ENCODE results near the gene SIMC1.
"Not testable (repeated sequence)": the region's sequence is repeated elsewhere in the genome, so short reads cannot be mapped to it uniquely, and the experiment has no call there.

SIMC1 gene

DNA sequence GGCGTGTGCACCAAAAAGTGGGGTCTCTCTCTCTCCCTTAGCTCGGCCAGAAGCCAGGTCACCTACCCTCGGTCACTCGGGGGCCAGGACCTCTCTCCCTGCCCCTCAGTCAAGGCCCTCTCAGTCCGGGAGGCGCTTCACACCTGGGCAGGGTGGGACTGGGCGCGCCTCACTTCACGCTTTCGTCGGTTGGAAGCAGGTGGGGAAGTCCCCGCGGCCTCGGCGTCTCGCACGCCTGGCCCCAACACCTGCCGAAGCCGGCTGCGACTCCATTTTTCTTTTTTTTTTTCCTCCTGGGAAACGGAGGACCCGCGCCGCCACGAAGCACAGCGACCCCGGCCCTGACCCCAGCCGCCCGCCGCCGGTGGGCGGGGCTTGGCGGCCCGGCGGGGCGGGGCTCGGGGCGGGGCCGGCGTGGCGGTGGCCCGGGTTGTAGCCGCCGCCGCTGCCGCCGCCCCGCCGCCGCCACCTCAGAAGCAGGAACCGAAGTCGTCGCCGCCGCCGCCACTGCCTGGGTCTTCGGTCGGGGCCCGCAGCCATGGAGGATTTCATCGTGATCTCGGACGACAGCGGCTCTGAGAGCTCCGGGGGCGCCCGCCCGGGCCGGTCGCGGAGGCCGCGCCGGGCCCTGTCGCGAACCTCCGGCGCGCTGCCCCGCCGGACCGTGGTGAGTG lies at the start of gene SIMC1:
SIMC1 (plus strand) TSS at position 454 of the 674 bp plus-strand sequence; CDS start at position 539, 85 bp downstream.
- DNase-seq: not testable (repeated sequence)

DNA sequence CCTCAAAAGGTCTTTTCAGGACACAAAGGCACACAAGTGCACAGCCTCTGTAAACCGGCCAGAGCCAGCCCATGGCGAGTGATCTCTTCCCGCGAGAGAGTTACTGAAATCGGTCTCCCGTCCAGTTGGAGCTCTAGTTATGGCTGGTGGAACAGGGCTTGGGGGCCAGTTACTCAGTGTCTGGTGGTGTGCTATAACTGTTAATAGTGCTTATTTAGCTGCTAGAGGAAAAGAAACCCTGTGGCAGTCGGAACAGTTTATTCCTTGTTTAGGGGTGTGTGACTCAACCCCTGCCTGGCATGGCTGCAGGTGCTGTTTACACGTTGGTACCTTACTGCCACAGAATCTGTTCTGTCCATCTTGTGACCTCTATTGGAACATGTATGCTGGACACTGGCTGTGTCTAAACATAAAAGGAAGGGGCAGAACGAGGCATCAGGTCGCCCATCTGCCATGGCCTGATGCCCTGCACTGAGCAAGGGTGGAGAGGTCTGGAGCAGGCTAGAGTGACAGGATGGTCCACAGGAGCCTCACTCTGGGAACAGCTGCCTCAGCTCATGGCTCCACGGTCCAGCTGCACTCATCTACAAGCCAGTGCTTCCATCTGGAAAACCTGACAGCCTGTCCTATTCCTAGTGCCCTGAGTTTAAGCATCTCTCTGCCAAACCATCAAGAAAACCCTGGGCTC lies 49.6 kb upstream of the SIMC1 start:
- no peak for DNase-seq

DNA sequence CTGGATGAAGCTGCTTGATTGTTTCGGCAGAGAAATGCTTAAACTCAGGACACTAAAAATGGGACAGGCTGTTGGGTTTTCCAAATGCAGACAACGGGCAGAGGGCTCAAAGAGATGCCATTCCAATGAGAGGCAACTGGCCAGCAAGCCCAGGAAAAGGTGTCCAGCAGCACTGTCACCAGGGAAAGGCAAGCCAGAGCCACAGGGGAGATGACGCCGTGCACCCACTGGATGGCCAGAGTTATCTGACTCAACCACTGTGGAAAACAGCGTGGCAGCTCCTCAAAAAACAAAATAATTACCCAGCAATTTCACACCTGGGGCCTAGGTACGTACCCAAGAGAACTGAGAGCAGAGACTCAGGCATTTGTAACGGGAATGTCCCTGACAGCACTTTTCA lies 48.4 kb upstream of the SIMC1 start:
- DNase-seq: no peak

DNA sequence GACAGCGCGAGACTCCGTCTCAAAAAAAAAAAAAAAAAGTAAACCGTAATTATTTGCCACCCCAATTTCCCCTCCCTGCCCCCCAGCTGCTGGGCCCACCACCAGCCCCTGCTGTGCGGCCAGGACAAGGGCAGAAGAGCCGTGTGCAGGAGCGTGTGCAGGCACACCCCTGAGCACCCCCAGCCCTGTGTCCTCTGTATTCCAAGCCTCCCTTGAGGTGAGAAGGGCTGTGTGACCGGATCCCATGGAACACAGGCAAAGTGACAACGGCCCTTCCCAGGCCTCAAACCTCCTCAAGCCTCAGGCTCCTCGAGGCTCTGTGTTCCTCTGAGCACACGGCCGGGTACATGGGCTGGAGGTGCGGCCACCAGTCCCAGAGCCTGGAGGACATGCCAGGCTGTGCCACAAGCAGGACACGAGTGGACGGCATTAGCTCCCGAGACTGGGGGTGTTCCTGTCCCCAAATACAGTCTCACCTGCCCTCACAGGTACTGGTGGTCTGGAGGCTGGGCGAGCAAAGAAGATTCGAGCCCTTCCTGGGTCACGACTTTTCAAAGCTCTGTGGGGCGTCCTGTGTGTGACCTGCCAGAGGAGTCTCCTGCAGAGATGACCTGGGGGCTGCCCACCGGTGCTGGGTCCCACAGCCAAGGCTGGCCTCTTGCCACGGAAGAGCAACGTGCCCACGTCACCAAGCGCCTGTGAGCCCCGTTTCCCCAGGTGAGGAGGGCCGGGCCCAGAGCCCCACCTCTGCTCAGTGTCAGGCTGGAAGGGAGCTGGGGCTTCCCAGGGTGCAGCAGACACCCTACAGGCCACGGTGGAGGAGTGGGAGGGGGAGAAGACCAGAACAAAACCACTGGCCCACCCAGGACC lies 47.1 kb upstream of the SIMC1 start:
- no peak for DNase-seq

DNA sequence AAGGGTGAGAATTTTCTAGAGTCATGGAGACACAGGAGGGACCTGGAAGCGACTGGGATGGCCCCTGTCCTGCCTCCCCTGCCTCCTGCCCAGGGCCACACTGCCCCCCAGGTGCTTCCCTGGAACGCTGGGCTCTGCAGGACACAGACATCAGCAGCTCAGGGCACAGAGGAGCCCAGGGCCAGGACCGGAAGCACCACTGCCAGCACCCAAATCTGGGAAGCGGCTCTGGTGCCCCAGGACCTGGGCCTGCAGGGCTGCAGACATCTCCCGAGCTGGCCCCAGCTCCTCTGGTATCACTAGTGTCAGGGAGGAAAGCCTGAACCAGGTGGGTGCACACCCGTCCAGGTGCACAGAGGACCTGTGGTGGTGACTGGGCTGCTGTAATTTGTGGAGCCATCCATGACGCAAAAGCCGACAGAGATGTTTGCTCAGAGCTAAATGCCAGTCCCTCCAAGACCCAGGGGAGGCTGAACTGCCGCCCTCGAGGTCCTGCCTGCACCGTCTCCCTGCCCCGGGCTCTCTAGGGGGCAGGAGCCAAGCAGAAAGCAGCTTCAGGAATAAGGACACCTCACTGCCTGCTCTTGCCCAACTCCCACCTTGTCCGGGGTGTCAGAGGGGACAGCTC lies 46.0 kb upstream of the SIMC1 start:
- no peak for DNase-seq

DNA sequence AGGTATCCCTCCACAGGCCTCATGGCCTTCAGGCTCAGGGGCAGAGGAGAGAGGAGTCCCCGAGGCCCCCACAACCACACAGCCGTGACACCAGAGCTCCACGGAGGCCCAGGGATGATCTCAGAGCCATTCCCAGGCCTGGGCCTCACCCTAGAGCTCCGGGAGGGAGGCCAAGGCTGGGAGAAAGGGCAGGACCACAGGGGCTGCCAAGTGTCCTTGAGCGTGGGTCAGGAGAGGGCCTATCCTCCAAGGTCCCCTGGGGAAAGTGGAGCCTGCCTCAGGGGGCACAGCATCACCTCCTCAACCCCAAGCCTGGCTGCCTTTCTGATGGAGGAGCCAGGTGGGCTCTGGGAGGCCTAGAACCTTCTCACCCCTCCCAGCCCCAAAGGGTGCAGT lies 45.5 kb upstream of the SIMC1 start:
- not testable (repeated sequence) for DNase-seq

DNA sequence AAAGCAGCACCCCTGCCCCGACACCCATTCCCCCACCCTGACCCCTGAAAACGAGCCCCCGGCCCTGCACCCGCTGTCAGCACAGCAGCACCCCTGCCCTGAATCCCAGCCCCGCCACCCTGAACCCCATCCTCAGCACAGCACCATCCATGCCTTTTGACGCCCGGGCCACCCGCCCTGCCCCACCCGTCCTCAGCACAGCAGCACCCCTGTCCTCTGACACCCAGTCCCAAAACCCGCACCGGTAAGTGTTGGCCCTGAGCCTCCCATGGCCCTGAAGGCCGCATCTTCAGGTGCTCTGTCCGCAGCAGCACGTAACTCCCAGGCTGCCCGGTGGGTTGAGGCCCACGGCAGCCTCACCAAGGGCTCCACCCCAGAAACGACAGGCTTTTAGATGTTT lies 44.6 kb upstream of the SIMC1 start:
- not testable (repeated sequence) for DNase-seq

DNA sequence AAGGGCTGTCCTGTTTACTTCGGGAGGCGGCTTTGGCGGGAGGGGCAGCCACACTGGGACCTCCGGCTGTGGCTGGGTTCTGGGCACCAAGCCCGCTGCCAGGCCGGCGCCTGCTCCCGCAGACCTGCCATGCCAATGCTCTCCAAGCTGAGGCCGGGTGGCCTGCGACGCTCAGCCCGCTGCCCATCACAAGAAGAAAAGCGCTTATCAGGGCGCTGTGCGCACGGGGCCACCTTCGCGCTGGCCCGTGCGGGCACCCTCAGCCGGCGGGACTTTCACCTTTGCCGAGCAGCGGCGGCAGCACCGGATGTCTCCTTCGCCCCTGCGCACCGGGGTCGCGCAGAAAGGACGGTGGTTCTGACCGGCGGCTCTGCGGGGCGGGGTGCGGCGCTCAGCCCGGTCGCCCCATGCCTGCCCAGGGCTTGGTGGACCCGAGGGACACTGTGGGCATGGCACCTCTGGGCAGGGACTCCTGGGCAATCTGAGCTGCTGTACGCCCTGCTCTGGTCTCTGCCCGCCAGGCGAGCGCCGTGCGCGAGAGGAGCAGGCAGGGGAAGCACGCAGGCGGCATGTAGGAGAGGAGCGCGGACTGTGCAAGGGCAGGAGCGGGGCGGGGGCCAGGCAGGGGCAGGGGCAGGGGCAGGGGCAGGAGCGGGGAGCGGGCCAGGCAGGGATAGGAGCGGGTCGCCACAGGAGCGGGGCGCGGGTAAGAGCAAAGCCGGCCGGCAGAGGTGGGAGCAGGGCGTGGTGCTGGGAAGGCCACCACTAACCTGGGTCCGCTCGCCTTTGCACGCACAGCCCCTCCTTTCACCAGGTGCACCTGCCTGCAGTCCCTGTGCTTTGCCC lies 43.8 kb upstream of the SIMC1 start:
- not testable (repeated sequence) for DNase-seq

DNA sequence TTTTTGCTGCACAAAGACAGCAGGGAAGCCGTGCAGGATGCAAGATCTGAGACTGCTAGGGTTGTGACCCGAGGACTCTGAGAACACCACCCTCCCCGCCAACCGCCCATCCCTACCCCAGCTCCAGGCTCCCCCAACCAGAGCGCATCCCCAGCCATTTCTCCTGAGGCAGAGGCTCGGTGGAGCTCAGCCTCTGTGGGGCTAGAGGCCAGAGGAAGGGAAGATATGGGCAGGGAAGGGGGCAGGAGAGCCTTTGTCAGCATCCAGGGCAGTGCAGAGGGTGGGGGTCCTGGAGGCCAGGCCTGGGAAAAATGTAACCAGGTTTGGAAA lies 43.2 kb upstream of the SIMC1 start:
- DNase-seq: not testable (repeated sequence)

DNA sequence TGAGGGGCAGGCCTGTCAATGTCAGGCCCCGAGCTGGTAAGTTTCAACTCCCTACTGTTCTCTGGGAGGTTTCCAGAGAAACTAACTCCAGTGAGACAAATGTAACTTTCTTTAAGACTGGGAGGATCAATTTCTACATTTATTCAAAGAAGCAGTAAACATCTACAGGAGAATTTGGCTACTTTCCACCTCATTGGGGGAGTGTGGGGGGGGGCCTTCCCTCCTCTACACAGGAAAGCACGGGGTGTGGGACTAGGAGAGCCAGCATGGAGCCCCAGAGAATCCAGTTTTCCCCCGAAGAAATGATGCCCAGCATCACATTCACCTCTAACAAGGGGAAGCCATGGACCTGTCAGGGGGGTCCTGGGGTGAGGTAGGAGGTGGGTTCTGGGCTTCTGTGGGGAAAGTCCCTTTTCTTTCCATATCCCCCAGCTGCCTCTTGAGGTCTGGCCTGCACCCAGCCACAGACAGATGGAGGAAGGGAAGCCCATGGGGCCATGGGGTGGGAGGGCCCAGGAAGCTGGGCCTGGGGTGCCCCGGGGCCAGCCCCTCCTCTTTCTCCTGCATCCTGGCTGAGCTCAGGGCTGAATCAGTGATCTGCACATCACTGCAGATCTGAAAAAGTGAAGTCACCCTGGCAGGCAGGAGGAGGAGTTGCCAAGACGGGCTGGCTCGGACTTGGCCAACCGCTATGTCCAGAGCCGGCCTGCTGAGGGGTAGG lies 42.6 kb upstream of the SIMC1 start:
- DNase-seq: not testable (repeated sequence)

DNA sequence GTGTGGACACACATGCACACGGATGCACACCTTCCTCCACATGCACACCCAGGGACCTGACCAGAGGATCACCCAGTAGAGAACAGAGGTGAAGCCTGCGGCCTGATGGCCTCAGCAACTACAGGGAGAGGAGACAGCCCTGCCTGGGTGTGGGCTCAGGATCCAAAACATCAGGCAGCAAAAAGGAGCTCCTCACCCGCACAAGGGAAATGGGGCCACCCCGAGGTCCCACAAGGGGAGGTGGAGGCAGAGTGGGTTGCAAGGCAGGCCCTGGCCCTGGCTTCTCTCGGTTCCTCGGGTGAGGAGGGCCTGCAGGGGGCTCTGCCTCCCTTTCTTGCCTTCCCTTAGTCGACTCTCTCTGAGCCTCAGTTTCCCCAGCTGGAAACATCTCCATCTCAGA lies 41.4 kb upstream of the SIMC1 start:
- DNase-seq: not testable (repeated sequence)

DNA sequence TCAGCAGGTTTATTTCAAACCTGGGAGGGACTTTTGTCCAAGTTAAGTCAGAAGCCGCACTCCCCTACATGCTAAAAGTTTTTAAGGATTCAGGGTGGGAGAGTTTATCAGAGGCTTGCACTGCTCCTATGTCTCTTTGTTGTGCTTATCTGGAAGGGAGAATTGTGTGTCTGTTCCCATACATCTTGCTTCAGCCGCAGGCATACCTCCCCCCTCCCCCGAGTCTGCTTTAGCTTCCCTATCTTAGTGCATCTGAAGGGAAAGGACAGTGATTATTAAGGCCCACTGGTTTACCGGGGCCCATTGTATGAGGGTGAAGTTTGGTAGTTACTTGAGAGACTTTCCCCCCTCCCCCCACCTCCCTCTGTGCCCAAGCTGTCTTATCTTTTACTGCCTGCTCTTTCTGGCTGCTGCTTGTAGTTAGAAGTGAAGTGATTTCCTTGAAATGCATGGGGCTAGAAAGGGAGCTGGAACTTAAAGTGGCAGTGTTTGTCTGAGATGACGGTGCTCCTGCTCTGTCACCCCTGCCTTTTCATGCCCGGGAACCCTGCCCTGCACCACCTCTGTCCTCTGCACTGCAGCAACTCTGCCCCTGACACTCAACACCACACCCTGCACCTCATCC lies 40.9 kb upstream of the SIMC1 start:
- not testable (repeated sequence) for DNase-seq

DNA sequence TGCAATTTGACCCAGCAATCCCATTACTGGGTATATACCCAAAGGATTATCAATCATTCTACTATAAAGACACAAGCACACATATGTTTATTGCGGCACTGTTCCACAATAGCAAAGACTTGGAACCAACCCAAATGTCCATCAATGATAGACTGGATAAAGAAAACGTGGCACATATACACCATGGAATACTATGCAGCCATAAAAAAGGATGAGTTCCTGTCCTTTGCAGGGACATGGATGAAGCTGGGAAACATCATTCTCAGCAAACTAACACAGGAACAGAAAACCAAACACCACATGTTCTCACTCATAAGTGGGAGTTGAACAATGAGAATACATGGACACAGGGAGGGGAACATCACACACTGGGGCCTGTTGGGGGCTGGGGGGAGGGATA lies 39.9 kb upstream of the SIMC1 start:
- not testable (repeated sequence) for DNase-seq

DNA sequence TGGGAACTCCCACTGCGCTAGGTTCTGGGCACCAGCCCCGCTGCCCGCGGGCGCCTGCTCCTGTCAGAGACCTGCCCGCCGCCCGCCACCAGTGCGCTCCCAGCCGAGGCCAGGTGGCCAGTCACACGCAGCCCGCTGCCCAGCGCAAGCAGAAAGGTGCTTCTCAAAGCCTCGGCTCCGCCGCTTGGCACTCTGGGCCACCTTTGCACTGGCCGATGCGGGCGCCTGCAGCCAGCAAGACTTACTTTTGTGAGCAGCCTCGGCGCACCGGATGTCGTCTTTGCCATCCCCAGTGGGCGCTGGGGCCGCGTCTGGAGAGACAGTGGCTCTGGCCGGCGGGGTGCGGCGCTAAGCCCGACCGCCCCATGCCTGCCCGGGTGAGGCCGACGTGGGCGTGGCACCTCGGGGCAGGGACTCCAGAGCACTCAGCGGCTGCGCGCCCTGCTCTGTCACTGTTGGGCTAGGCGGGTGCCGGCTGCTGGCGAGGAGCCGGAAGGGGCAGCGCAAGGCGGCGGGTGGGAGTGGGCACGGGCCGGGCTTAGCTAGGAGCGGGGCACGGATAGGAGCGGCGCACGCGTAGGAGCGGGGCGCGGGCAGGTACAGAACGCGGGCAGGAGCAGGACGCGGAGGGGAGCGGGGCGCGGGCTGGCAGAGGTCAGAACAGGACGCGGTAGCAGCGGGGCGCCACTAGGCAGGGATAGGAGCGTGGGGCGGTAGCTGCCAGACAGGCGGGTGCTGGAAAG lies 39.1 kb upstream of the SIMC1 start:
- DNase-seq: not testable (repeated sequence)

DNA sequence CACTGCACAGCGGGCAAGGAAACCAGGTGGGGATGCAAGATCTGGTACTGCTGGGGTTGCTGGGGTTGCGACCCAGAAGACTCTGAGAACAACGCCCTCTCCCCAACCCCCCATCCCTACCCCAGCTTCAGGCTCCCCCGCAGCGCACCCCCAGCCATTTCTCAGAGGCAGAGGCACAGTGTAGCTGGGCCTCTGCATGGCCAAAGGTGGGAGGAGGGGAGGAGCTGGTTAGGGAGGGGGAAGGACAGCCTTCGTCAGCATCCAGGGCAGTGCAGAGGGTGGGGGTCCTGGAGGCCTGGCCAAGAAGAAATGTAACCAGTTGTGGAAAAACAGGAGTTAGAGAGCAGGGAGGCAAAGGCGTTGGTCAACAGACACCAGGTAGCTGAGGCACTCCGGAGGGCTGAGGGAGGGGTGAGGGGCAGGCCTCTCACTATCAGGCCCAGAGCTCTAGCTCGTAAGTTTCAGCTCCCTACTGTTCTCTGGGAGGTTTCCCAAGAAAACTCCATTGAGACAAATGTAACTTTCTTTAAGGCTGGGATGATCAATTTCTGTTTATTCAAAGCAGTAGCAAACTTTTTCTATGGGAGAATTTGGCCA lies 38.3 kb upstream of the SIMC1 start:
- not testable (repeated sequence) for DNase-seq

DNA sequence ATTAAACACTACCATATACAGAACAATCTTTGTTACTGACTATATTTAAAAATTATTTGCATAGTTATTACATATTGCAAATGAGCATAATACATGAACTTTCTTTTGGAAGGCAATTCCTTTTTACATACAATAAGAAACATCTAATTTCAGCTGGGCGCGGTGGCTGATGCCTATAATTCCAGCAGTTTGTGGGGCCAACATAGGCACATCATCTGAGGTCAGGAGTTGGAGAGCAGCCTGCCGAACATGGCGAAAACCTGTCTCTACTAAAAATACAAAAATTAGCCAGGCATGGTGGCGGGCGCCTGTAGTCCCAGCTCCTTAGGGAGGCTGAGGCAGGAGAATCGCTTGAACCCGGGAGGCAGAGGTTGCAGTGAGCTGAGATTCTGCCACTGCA lies 36.4 kb upstream of the SIMC1 start:
- no peak for DNase-seq

DNA sequence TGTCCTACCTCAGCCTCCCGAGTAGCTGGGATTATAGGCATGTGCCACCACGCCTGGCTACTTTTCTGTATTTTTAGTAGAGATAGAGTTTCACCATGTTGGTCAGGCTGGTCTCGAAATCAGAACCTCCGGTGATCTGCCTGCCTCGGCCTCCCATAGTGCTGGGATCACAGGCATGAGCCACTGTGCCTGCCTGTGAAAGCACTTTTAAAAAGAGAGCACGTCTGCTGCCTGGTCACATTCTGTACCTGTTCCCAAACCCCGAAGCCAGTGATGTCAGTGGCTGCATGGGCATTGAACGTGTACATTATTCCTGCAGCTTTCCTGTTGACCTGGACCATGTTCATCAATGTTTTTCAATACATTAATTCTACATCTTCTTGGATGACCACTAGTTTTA lies 35.1 kb upstream of the SIMC1 start:
- no peak for DNase-seq

DNA sequence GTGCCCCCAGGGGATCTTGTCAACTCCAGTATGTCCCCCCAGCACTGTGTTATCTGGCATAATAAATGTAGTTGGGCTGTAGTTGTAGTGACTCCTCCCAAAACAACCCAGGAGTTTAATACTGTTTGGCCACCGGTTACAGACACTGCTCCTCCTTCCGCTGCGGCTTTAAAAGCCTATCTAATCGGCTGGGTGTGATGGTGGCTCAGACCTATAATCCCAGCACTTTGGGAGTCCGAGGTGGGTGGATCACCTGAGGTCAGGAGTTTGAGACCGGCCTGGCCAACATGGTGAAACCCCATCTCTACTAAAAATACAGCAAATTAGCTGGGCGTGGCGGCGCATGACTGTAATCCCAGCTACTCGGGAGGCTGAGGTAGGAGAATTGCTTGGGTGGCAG lies 34.7 kb upstream of the SIMC1 start:
- DNase-seq: not testable (repeated sequence)

DNA sequence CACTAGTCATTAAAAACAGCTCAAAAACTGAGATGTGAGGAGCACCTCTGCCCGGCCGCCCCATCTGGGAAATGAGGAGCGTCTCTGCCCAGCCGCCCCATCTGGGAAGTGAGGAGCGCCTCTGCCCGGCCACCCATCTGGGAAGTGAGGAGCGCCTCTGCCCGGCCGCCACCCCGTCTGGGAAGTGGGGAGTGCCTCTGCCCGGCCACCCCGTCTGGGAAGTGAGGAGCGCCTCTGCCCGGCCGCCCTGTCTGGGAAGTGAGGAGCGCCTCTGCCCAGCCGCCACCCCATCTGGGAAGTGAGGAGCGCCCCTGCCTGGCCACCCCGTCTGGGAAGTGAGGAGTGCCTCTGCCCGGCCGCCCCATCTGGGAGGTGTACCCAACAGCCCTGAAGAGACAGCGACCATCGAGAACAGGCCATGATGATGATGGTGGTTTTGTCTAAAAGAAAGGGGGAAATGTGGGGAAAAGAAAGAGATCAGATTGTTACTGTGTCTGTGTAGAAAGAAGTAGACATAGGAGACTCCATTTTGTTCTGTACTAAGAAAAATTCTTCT lies 23.7 kb upstream of the SIMC1 start:
- DNase-seq: not testable (repeated sequence)

Measured in NCI-H524 treated with DMSO at 0.1 percent for 48 hours (cell line).